Body of pancreas (tissue), 4 donors: ENCODE measurements around the gene COX6A1. TPM values are rescaled to one million over a fixed set of nuclear protein-coding genes. Genes with fewer than 3 reads are reported as not detected.

Experiments used
- ATAC-seq: fragments of 150-250 bp; one replicate; pipeline ENCODE4 v1.9.1; 2016
- DNase-seq, 4 donors: peaks; one replicate each; pipeline ENCODE4 v3.0.0-alpha.2; 2019
- H3K27ac ChIP-seq, 4 donors: fragments of 200-600 bp; sonication (generic); 1 replicate in 3 of 4; 2 replicates in 1 of 4; pipeline versions ENCODE4 v1.5.1 to v1.6.1; 2016 to 2019; ENCODE audit warnings: mild to moderate bottlenecking in 1 of 4, mixed read lengths in 1 of 4, moderate library complexity in 1 of 4
- H3K27me3 ChIP-seq, 2 donors: fragments of 200-600 bp; sonication (generic); one replicate each; pipeline ENCODE4 v1.6.0; 2016; ENCODE audit warnings: mild to moderate bottlenecking in 1 of 2
- H3K36me3 ChIP-seq, 2 donors: fragments of 200-600 bp; sonication (generic); replicated peaks in 1 of 2; 2 replicates each; pipeline ENCODE4 v1.5.1; 2016; ENCODE audit warnings: low read depth in 2 of 2; ENCODE audit not compliant: insufficient read depth in 1 of 2
- H3K4me1 ChIP-seq: fragments of 200-600 bp; sonication (generic); one replicate; pipeline ENCODE4 v1.6.0; 2016
- H3K4me3 ChIP-seq, 2 donors: fragments of 200-600 bp; sonication (generic); 1 replicate in 1 of 2; 2 replicates in 1 of 2; pipeline ENCODE4 v1.5.1; 2016 to 2019
- H3K9me3 ChIP-seq, 3 donors: fragments of 200-600 bp; sonication (generic); 1 replicate in 2 of 3; 2 replicates in 1 of 3; pipeline ENCODE4 v1.5.1; 2016
- POLR2A ChIP-seq, 3 donors: fragments of 450-650 bp; IDR thresholded peaks; one replicate each; pipeline ENCODE4 v1.6.1; 2016; ENCODE audit warnings: antibody characterized with exemption in 3 of 3, mild to moderate bottlenecking in 2 of 3
- WGBS, 2 donors: methylation state at CpG; one replicate each; pipeline ENCODE4 v1.1.5; 2017; 5-methylcytosine and 5-hydroxymethylcytosine counted together
- intact Hi-C: fragments of 100-400 bp; cut with DNase I; formaldehyde crosslinking; loops from one replicate; pipeline ENCODE4 v1.15.1; 2023
- total RNA-seq, 2 donors: library from RNA; depleted of rRNA; stranded (reverse); fragments of >200 nt; gene quantifications; one replicate each; pipeline ENCODE4 v1.1.0, GENCODE V29; 2016
- TF ChIP-seq, protein P1 (sequence below), 7 experiments: fragments of 450-650 bp in 4 of 7; fragments of 200-600 bp in 3 of 7; sonication (generic) in 3 of 7; IDR thresholded peaks; one replicate each; pipeline ENCODE4 v1.5.1; 2016 to 2019; ENCODE audit warnings: antibody characterized with exemption in 7 of 7

The COX6A1 gene
- total RNA-seq, 2 donors from 2014 or later, result 183 to 359 TPM

DNA sequence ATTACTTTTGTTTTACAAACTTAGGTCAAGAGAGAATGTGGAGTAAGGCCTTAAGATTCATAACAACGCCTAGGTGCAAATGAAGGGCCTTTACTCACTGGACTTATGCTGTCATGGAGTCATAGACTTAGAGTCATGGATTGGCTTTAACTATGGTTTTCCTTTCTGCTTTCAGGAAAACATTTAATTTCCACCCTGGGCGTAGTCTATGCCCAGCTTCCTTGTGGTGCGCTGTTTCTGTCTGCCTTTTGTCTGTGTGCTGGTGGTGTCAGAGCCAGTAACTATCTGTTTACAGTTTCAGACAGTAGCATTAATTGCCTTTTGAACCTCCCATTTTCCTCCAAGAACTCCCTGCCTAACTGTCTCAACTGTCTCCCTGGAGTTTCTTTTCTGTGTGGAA is 31.8 kb upstream of the COX6A1 start:
- intact Hi-C loops, result no loop called here
- no peaks in the 10 kb centered on the region for H3K36me3 ChIP-seq
- ATAC-seq (no peak), DNase-seq (no peak)
- no peaks in the 10 kb centered on the region for H3K9me3 ChIP-seq
- TF ChIP-seq, protein P1, sequence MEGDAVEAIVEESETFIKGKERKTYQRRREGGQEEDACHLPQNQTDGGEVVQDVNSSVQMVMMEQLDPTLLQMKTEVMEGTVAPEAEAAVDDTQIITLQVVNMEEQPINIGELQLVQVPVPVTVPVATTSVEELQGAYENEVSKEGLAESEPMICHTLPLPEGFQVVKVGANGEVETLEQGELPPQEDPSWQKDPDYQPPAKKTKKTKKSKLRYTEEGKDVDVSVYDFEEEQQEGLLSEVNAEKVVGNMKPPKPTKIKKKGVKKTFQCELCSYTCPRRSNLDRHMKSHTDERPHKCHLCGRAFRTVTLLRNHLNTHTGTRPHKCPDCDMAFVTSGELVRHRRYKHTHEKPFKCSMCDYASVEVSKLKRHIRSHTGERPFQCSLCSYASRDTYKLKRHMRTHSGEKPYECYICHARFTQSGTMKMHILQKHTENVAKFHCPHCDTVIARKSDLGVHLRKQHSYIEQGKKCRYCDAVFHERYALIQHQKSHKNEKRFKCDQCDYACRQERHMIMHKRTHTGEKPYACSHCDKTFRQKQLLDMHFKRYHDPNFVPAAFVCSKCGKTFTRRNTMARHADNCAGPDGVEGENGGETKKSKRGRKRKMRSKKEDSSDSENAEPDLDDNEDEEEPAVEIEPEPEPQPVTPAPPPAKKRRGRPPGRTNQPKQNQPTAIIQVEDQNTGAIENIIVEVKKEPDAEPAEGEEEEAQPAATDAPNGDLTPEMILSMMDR (IDR thresholded peaks at IDR 0.05), result no peak
- H3K4me1 ChIP-seq, result no peaks in the 10 kb centered on the region
- WGBS, 2 donors, result 74 to 98% methylated on average over 3 of the region's 3 CpGs
- H3K4me3 ChIP-seq, result no peak overlapping the region
- H3K27me3 ChIP-seq, result no peaks in the 10 kb centered on the region
- H3K27ac ChIP-seq, result no peak overlapping the region

DNA sequence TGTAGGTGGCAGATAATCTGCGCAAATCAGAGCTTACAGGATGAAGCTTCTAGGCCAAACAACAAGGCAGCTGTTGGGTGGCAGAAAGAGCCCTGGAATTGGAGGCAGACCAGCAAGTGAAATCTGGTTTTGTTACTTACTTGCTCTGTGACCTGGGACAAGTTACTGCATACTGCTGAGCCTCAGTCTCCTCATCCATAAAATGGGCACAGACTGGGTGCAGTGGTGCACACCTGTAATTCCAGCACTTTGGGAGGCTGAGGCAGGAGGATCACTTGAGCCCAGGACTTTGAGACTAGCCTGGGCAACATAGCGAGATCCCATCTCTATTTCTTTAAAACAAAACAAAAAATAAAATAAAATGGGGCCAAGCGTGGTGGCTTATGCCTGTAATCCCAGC is 31.4 kb upstream of the COX6A1 start:
- no peak for DNase-seq
- ATAC-seq, result no peak
- no peaks in the 10 kb centered on the region for H3K4me1 ChIP-seq
- TF ChIP-seq POLR2A (IDR thresholded peaks at IDR 0.05), result no peak
- TF ChIP-seq, protein P1 (IDR thresholded peaks at IDR 0.05), result no peak
- no peaks in the 10 kb centered on the region for H3K36me3 ChIP-seq
- intact Hi-C loops, result no loop called here
- H3K4me3 ChIP-seq, result no peak overlapping the region
- WGBS, 2 donors, result 90 to 92% methylated on average over 3 of the region's 3 CpGs
- no peak overlapping the region for H3K27ac ChIP-seq
- no peaks in the 10 kb centered on the region for H3K27me3 ChIP-seq
- H3K9me3 ChIP-seq, result no peaks in the 10 kb centered on the region

DNA sequence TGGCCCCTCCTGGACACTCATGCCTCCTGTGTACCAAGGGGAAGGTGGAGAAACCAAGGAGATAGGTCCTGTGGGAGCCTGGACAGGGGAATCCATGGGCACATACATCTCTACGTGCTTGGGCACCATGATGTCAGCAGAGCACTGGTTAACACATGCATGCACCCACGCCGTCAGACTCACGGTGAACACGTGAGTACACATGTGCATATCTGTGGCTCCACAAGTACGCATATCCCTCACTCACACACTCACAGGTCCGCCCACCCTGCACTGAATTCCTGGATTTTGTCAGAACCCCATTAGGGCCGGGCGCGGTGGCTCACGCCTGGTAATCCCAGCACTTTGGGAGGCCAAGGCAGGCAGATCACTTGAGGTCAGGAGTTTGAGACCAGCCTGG is 29.1 kb upstream of the COX6A1 start:
- Histone ChIP-seq H3K4me1 (peaks cover 5% of the 10 kb centered on the region), H3K4me3 (no peak overlapping the region), H3K27ac (no peak overlapping the region), H3K9me3 (no peaks in the 10 kb centered on the region), H3K36me3 (no peaks in the 10 kb centered on the region), H3K27me3 (no peaks in the 10 kb centered on the region)
- TF ChIP-seq POLR2A (IDR thresholded peaks at IDR 0.05), result no peak
- TF ChIP-seq, protein P1 (IDR thresholded peaks at IDR 0.05), result no peak
- WGBS, 2 donors, result 88 to 95% methylated on average over 11 of the region's 11 CpGs
- ATAC-seq (no peak), DNase-seq (no peak)
- intact Hi-C loops, result no loop called here

DNA sequence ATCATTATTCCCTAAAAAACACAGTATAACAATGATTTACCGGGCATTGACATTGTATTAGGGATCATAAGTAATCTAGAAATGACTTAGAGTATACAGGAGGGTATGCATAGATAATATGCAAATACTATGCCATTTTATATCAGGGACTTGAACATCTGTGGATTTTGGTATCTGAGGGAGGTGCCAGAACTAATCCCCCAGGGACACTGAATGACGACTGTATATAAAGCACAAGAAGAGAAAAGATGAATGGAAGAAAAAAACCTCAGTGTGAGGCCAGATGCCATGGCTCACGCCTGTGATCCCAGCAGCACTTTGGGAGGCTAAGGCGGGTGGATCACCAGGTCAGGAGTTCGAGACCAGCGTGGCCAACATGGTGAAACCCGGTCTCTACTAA is 25.5 kb upstream of the COX6A1 start:
- DNase-seq, result no peak
- Histone ChIP-seq H3K36me3 (no peaks in the 10 kb centered on the region), H3K27me3 (no peaks in the 10 kb centered on the region), H3K9me3 (no peaks in the 10 kb centered on the region), H3K4me3 (no peak overlapping the region), H3K4me1 (peaks cover 11% of the 10 kb centered on the region), H3K27ac (no peak overlapping the region)
- no peak for ATAC-seq
- TF ChIP-seq, protein P1 (IDR thresholded peaks at IDR 0.05), result no peak
- TF ChIP-seq POLR2A (IDR thresholded peaks at IDR 0.05), result no peak
- WGBS, 2 donors, result 86 to 87% methylated on average over 7 of the region's 7 CpGs
- intact Hi-C loops, result no loop called here

DNA sequence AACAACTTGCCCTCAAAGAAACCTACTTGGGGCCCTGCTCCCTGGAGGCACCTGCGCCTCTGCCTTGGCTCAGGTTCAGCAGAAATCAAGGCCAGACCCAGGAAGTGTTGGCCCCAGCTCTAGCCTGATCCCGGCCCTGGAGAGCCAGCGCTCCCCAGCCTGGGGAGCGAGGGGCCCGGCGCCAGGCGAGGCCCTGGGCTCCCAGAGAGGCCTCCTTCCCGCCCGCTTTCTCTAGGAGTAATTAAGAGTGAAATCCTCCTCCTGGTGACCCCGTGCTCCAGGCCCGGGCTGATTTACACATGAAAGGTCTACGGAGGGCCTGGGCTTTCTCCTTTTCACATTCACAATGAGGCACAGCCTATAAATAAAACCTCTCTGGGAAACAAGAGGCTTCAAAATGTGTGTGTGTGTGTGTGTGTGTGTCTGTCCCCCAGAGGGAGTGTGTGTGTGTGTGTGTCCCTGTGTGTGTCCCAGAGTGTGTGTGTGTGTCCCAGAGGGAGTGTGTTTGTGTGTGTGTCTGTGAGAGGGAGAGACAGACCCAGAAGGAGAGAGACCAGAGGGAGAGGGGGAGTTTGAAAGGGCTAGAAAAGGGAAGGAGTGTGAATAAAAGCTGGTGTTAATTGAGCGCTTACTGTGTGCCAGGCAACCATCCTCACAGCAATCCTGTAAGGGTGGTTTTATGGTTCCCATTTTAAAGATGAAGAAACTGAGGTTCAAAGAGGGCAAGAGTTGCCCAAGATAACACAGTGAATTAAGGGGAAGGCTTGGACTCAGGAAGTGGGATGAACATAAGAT is 23.8 kb upstream of the COX6A1 start:
- Histone ChIP-seq H3K4me1 (peaks cover 11% of the 10 kb centered on the region), H3K27me3 (no peaks in the 10 kb centered on the region), H3K4me3 (no peak overlapping the region), H3K36me3 (no peaks in the 10 kb centered on the region), H3K9me3 (no peaks in the 10 kb centered on the region), H3K27ac (peak overlapping the region in 3 of 4 donors; percentile 52 to 79 (median 70))
- WGBS, 2 donors, result 27 to 37% methylated on average over 5 to 13 of the region's 13 CpGs
- TF ChIP-seq, protein P1 (IDR thresholded peaks at IDR 0.05), result no peak
- peak in 1 of 3 donors; percentile 47 for TF ChIP-seq POLR2A (IDR thresholded peaks at IDR 0.05)
- ATAC-seq (peak; percentile 98), DNase-seq (peak; percentile 68 to 86 (median 83))
- intact Hi-C loops, result no loop called here
